ENCODE data around the gene F9.

The F9 gene

GRCh38 chrX:139532834-139533233, 2.3 kb downstream of the F9 start:
- DNase-seq (ENCODE audit: extremely low read depth, low read depth), result no peak
- no peak for TF ChIP-seq CTCF (IDR thresholded peaks at IDR 0.05; ENCODE audit: low read depth, low read length, missing control alignments)

GRCh38 chrX:139533444-139533843, 2.9 kb downstream of the F9 start:
- no peak for DNase-seq (ENCODE audit: extremely low read depth, low read depth)
- TF ChIP-seq CTCF (IDR thresholded peaks at IDR 0.05; ENCODE audit: low read depth, low read length, missing control alignments), result no peak
- H3K4me3 ChIP-seq (replicated peaks; ENCODE audit: low read depth, low read length), result no peak overlapping the region

More at GRCh38 chrX:139532834-139533233, 2.3 kb downstream of the F9 start:
- no peak overlapping the region for H3K4me3 ChIP-seq (replicated peaks; ENCODE audit: low read depth, low read length)

GRCh38 chrX:139538907-139539790, 8.6 kb downstream of the F9 start:
- H3K4me3 ChIP-seq (replicated peaks; ENCODE audit: low read depth, low read length), result no peak overlapping the region
- no peak for DNase-seq (ENCODE audit: extremely low read depth, low read depth)
- TF ChIP-seq CTCF (IDR thresholded peaks at IDR 0.05; ENCODE audit: low read depth, low read length, missing control alignments), result no peak

GRCh38 chrX:139542652-139543051, 12.1 kb downstream of the F9 start:
- no peak for DNase-seq (ENCODE audit: extremely low read depth, low read depth)
- no peak for TF ChIP-seq CTCF (IDR thresholded peaks at IDR 0.05; ENCODE audit: low read depth, low read length, missing control alignments)
- H3K4me3 ChIP-seq (replicated peaks; ENCODE audit: low read depth, low read length), result no peak overlapping the region

- no peak overlapping the region for H3K4me3 ChIP-seq (replicated peaks; ENCODE audit: low read depth, low read length)
- DNase-seq (ENCODE audit: extremely low read depth, low read depth), result no peak
- no peak for TF ChIP-seq CTCF (IDR thresholded peaks at IDR 0.05; ENCODE audit: low read depth, low read length, missing control alignments)
Measured at GRCh38 chrX:139543920-139544319, 13.4 kb downstream of the F9 start.

- no peak for TF ChIP-seq CTCF (IDR thresholded peaks at IDR 0.05; ENCODE audit: low read depth, low read length, missing control alignments)
- no peak overlapping the region for H3K4me3 ChIP-seq (replicated peaks; ENCODE audit: low read depth, low read length)
- DNase-seq (ENCODE audit: extremely low read depth, low read depth), result no peak
Measured at GRCh38 chrX:139544591-139544990, 14.1 kb downstream of the F9 start.
